Epithelial cell of proximal tubule (primary cell): ENCODE results near the gene PALD1. TPM values are rescaled to one million over a fixed set of nuclear protein-coding genes. Genes with fewer than 3 reads are reported as not detected.

Source experiments
- DNase-seq: peaks from one replicate; pipeline ENCODE4 v3.0.0-alpha.2; 2011; ENCODE audit warnings: low read depth
- H3K4me3 ChIP-seq: 2 replicates; pipeline ENCODE4 v1.5.1; 2011; ENCODE audit warnings: low read depth, mild to moderate bottlenecking, low read length
- total RNA-seq: library from RNA; depleted of rRNA; stranded (reverse); fragments of >200 nt; gene quantifications from 2 replicates; pipeline ENCODE4 v1.2.3, GENCODE V29; 2015
- TF ChIP-seq, protein P1 (sequence below): conservative IDR thresholded peaks from 2 replicates; pipeline ENCODE4 v1.5.1; 2012; ENCODE audit warnings: low read depth, mild to moderate bottlenecking, low read length

PALD1 gene
- total RNA-seq, 1 donor from 2014 or later = 3.3 TPM

GRCh38 chr10:70508912-70509756 is 30.6 kb downstream of the PALD1 start:
- no peak overlapping the region for H3K4me3 ChIP-seq
- no peak for DNase-seq
- TF ChIP-seq, protein P1, sequence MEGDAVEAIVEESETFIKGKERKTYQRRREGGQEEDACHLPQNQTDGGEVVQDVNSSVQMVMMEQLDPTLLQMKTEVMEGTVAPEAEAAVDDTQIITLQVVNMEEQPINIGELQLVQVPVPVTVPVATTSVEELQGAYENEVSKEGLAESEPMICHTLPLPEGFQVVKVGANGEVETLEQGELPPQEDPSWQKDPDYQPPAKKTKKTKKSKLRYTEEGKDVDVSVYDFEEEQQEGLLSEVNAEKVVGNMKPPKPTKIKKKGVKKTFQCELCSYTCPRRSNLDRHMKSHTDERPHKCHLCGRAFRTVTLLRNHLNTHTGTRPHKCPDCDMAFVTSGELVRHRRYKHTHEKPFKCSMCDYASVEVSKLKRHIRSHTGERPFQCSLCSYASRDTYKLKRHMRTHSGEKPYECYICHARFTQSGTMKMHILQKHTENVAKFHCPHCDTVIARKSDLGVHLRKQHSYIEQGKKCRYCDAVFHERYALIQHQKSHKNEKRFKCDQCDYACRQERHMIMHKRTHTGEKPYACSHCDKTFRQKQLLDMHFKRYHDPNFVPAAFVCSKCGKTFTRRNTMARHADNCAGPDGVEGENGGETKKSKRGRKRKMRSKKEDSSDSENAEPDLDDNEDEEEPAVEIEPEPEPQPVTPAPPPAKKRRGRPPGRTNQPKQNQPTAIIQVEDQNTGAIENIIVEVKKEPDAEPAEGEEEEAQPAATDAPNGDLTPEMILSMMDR = no peak

- no peak for DNase-seq
- TF ChIP-seq, protein P1 = no peak
Measured at GRCh38 chr10:70509757-70510147, 31.2 kb downstream of the PALD1 start.

DNA sequence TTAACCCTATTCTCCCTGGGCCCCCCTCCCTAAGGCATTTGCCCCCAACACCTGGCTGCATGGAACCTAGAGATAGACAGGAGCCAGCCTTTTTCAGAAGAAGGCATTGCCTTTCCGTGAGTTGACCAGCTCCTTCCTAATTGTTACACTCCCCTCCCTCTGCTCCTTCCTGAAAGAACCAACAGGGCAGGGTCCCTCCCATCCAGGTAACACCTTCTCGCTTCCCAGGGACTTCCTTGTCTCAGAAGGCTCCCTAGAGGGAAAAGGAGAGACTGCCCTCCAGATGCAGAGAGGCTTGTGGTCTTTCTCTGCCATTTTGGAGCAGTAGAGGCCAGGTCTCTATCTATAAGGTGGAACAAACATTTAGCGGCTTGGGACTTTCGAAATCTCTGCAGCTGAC is 31.9 kb downstream of the PALD1 start:
- no peak for DNase-seq
- TF ChIP-seq, protein P1 = no peak
- no peak overlapping the region for H3K4me3 ChIP-seq

More at GRCh38 chr10:70509757-70510147, 31.2 kb downstream of the PALD1 start:
- no peak overlapping the region for H3K4me3 ChIP-seq

DNA sequence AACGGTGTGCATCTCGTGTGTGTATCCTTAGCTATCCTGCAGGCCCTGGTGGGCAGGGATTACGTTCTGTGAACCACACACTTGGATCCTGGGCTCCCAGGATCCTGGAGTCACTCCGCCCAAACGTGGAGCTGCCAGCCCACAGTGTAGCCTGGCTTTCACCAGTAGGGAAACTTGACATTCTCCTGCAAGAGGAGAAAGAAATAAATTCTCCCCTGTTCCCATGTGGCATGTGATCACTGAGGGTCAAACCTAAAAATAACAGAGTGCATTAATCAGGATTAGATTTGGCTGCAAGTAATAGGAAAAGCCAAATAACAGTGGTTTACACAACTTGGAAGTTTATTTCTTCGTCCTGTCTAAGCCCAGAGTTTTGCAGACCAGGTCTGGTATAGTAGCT is 32.3 kb downstream of the PALD1 start:
- no peak for DNase-seq
- TF ChIP-seq, protein P1 = no peak

GRCh38 chr10:70512149-70512639 is 33.6 kb downstream of the PALD1 start:
- TF ChIP-seq, protein P1 = no peak
- no peak for DNase-seq
- no peak overlapping the region for H3K4me3 ChIP-seq

More for the DNA sequence above, 32.3 kb downstream of the PALD1 start:
- H3K4me3 ChIP-seq = no peak overlapping the region

GRCh38 chr10:70513848-70514309 is 35.3 kb downstream of the PALD1 start:
- no peak overlapping the region for H3K4me3 ChIP-seq
- no peak for DNase-seq
- TF ChIP-seq, protein P1 = no peak
